HEK293 (cell line): Measurements from ENCODE around the gene PCOLCE2.

Experiments used
- CTCF ChIA-PET: fragments of 350-600 bp; formaldehyde crosslinking; extraction: SDS; loops from one replicate; lab custom pipeline; 2021; ENCODE audit warnings: antibody characterized with exemption; lab: Yijun Ruan, JAX
- POLR2A ChIA-PET: fragments of 300-600 bp; formaldehyde crosslinking; extraction: SDS; loops from one replicate; lab custom pipeline; 2020; ENCODE audit warnings: antibody characterized with exemption, inconsistent platforms; lab: Yijun Ruan, JAX
- H3K27ac ChIP-seq: fragments of 200-500 bp; sonication (Bioruptor generic); 2 replicates; pipeline ENCODE4 v1.5.1; 2014; ENCODE audit warnings: low read depth, low read length, control low read depth, inconsistent platforms; ENCODE audit errors: extremely low read depth
- H3K36me3 ChIP-seq, 2 experiments: fragments of 200-500 bp in 1 of 2; sonication (Bioruptor generic) in 1 of 2; 1 replicate in 1 of 2; 2 replicates in 1 of 2; pipeline ENCODE4 v1.5.1; 2014 to 2017; ENCODE audit warnings: inconsistent platforms in 2 of 2, low read length in 2 of 2; ENCODE audit not compliant: control insufficient read depth in 2 of 2, insufficient read depth in 1 of 2
- H3K4me1 ChIP-seq: fragments of 200-500 bp; sonication (Bioruptor generic); 2 replicates; pipeline ENCODE4 v1.5.1; 2014; ENCODE audit warnings: mild to moderate bottlenecking, low read length, inconsistent platforms; ENCODE audit not compliant: control insufficient read depth, insufficient read depth
- H3K4me3 ChIP-seq: 2 replicates; pipeline ENCODE4 v1.5.1; 2011; ENCODE audit warnings: low read depth, mild to moderate bottlenecking, control low read depth, low read length, moderate library complexity
- H3K9me3 ChIP-seq: fragments of 200-500 bp; sonication (Bioruptor generic); 2 replicates; pipeline ENCODE4 v1.5.1; 2014; ENCODE audit warnings: low read depth, low read length, inconsistent platforms; ENCODE audit not compliant: control insufficient read depth, insufficient read depth
- FEZF1 ChIP-seq: fragments of 450-650 bp; formaldehyde crosslinking; IDR thresholded peaks from 2 replicates; pipeline ENCODE4 v1.5.1; 2016; ENCODE audit warnings: missing biosample characterization, missing genetic modification characterization
- GLI4 ChIP-seq: fragments of 450-650 bp; formaldehyde crosslinking; IDR thresholded peaks from 2 replicates; pipeline ENCODE4 v1.5.1; 2016; ENCODE audit warnings: missing biosample characterization, missing genetic modification characterization
- KLF17 ChIP-seq: fragments of 450-650 bp; formaldehyde crosslinking; IDR thresholded peaks from 2 replicates; pipeline ENCODE4 v1.5.1; 2016; ENCODE audit warnings: missing biosample characterization, missing genetic modification characterization
- PRDM6 ChIP-seq: fragments of 450-650 bp; formaldehyde crosslinking; IDR thresholded peaks from 2 replicates; pipeline ENCODE4 v1.5.1; 2017; ENCODE audit warnings: missing biosample characterization, missing genetic modification characterization
- SCRT1 ChIP-seq: fragments of 450-650 bp; formaldehyde crosslinking; IDR thresholded peaks from 2 replicates; pipeline ENCODE4 v1.5.1; 2016; ENCODE audit warnings: missing biosample characterization, missing genetic modification characterization, borderline replicate concordance
- TCF7L2 ChIP-seq: IDR thresholded peaks from 2 replicates; pipeline ENCODE4 v1.6.1; 2011; ENCODE audit warnings: low read depth, mild to moderate bottlenecking, inconsistent platforms, low read length, moderate library complexity, borderline replicate concordance
- YY1 ChIP-seq: fragments of 450-650 bp; formaldehyde crosslinking; IDR thresholded peaks from 2 replicates; pipeline ENCODE4 v1.5.1; 2018; ENCODE audit warnings: missing biosample characterization, missing genetic modification characterization
- ZEB2 ChIP-seq: fragments of 450-650 bp; formaldehyde crosslinking; IDR thresholded peaks from 2 replicates; pipeline ENCODE4 v1.5.1; 2016; ENCODE audit warnings: missing biosample characterization, missing genetic modification characterization
- ZNF274 ChIP-seq, 2 experiments: fragments of 200-500 bp in 1 of 2; fragments of 450-650 bp in 1 of 2; sonication (Bioruptor generic) in 1 of 2; formaldehyde crosslinking in 1 of 2; IDR thresholded peaks; 2 replicates each; pipeline versions ENCODE4 v1.5.1 to v1.6.1; 2014 to 2016; ENCODE audit warnings: borderline replicate concordance in 1 of 2, inconsistent platforms in 1 of 2, low read length in 1 of 2, missing biosample characterization in 1 of 2, missing genetic modification characterization in 1 of 2
- ZNF48 ChIP-seq: fragments of 450-650 bp; formaldehyde crosslinking; IDR thresholded peaks from 2 replicates; pipeline ENCODE4 v1.5.1; 2016; ENCODE audit warnings: missing biosample characterization, missing genetic modification characterization
- ZNF501 ChIP-seq: fragments of 450-650 bp; formaldehyde crosslinking; IDR thresholded peaks from 2 replicates; pipeline ENCODE4 v1.5.1; 2016; ENCODE audit warnings: missing biosample characterization, missing genetic modification characterization
- ZNF561 ChIP-seq: fragments of 450-650 bp; IDR thresholded peaks from 2 replicates; pipeline ENCODE4 v1.5.1; 2018; ENCODE audit warnings: missing biosample characterization, missing genetic modification characterization, borderline replicate concordance
- ZNF645 ChIP-seq: fragments of 450-650 bp; formaldehyde crosslinking; IDR thresholded peaks from 2 replicates; pipeline ENCODE4; 2016; ENCODE audit warnings: missing biosample characterization, missing genetic modification characterization
- ZNF830 ChIP-seq: fragments of 450-650 bp; IDR thresholded peaks from 2 replicates; pipeline ENCODE4 v1.5.0; 2018; ENCODE audit warnings: missing biosample characterization, missing genetic modification characterization, low read depth, mild to moderate bottlenecking, moderate library complexity
- ZSCAN23 ChIP-seq: fragments of 450-650 bp; formaldehyde crosslinking; IDR thresholded peaks from 2 replicates; pipeline ENCODE4 v1.5.1; 2016; ENCODE audit warnings: missing biosample characterization, missing genetic modification characterization
- TF ChIP-seq, protein P1 (sequence below): fragments of 450-650 bp; formaldehyde crosslinking; IDR thresholded peaks from 2 replicates; pipeline ENCODE4 v1.5.1; 2016; ENCODE audit warnings: missing biosample characterization, missing genetic modification characterization
- TF ChIP-seq, protein P2 (sequence below): fragments of 450-650 bp; formaldehyde crosslinking; IDR thresholded peaks from 2 replicates; pipeline ENCODE4 v1.5.1; 2016; ENCODE audit warnings: missing biosample characterization, missing genetic modification characterization, borderline replicate concordance
- TF ChIP-seq, protein P3 (sequence below): fragments of 450-650 bp; formaldehyde crosslinking; IDR thresholded peaks from 2 replicates; pipeline ENCODE4 v1.5.1; 2016; ENCODE audit warnings: missing biosample characterization, missing genetic modification characterization

PCOLCE2 gene

GRCh38 chr3:142878649-142879300 is 10.1 kb downstream of the PCOLCE2 start:
- Histone ChIP-seq H3K27ac (no peak overlapping the region), H3K36me3 (no peaks in the 10 kb centered on the region), H3K4me3 (no peak overlapping the region), H3K4me1 (no peaks in the 10 kb centered on the region), H3K9me3 (no peaks in the 10 kb centered on the region)
- ChIA-PET CTCF (no interaction called here), POLR2A (no interaction called here)
- TF ChIP-seq PRDM6 (tag by site-specific recombination): peak; percentile 67
- 0 out of 2 replicates have a peak, but pooled peaks have one; percentile 8 for TF ChIP-seq FEZF1 (tag by site-specific recombination)
- TF ChIP-seq SCRT1 (tag by site-specific recombination): no peak

DNA sequence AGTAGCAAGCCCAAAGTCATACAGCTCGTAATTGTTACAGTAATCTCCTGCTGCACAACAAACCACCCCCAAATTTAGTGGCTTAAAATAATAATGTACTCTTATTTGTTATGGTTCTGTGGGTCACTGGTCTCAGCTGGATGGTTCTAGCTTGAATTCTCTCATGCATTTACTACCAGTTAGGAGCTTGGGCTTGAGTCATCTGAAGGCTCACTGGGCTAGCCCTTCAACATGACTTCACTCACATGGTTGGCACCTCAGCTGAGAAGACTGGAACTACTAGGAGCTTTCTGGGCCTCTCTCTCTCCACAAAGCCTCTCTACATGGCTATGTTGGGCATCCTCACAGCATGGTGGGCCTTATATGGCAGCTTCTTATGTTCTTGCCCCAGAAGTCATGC is 12.5 kb downstream of the PCOLCE2 start:
- POLR2A ChIA-PET: no interaction called here
- CTCF ChIA-PET: interaction anchor here (1.2 kb wide), 1 partner anchor 48 kb away, joined by 3 read pairs; no protein-coding TSS in a partner anchor

More for the DNA sequence above, 12.5 kb downstream of the PCOLCE2 start:
- TF ChIP-seq, protein P1, sequence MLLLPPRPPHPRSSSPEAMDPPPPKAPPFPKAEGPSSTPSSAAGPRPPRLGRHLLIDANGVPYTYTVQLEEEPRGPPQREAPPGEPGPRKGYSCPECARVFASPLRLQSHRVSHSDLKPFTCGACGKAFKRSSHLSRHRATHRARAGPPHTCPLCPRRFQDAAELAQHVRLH: no peak
- TF ChIP-seq ZNF274 (IDR thresholded peaks at IDR 0.05; ENCODE audit: low read length) (no peak), ZNF274 (tag by site-specific recombination; IDR thresholded peaks at IDR 0.05; ENCODE audit: borderline replicate concordance) (no peak), KLF17 (tag by site-specific recombination) (no peak), TCF7L2 (no peak), ZNF561 (tag by site-specific recombination) (no peak), ZNF48 (tag by site-specific recombination) (no peak), GLI4 (tag by site-specific recombination) (no peak), YY1 (tag by site-specific recombination) (no peak), ZEB2 (tag by site-specific recombination) (no peak), ZNF830 (no peak), ZSCAN23 (no peak), ZNF645 (no peak), ZNF501 (no peak)
- TF ChIP-seq, protein P2, sequence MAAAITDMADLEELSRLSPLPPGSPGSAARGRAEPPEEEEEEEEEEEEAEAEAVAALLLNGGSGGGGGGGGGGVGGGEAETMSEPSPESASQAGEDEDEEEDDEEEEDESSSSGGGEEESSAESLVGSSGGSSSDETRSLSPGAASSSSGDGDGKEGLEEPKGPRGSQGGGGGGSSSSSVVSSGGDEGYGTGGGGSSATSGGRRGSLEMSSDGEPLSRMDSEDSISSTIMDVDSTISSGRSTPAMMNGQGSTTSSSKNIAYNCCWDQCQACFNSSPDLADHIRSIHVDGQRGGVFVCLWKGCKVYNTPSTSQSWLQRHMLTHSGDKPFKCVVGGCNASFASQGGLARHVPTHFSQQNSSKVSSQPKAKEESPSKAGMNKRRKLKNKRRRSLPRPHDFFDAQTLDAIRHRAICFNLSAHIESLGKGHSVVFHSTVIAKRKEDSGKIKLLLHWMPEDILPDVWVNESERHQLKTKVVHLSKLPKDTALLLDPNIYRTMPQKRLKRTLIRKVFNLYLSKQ (tag by site-specific recombination): no peak
- TF ChIP-seq, protein P3, sequence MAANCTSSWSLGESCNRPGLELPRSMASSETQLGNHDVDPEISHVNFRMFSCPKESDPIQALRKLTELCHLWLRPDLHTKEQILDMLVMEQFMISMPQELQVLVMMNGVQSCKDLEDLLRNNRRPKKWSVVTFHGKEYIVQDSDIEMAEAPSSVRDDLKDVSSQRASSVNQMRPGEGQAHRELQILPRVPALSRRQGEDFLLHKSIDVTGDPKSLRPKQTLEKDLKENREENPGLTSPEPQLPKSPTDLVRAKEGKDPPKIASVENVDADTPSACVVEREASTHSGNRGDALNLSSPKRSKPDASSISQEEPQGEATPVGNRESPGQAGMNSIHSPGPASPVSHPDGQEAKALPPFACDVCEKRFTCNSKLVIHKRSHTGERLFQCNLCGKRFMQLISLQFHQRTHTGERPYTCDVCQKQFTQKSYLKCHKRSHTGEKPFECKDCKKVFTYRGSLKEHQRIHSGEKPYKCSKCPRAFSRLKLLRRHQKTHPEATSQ (tag by site-specific recombination): no peak
- no peaks in the 10 kb centered on the region for H3K4me1 ChIP-seq
- no peaks in the 10 kb centered on the region for H3K36me3 ChIP-seq
- no peaks in the 10 kb centered on the region for H3K9me3 ChIP-seq
- H3K27ac ChIP-seq: no peak overlapping the region
- H3K4me3 ChIP-seq: no peak overlapping the region
